Karpas-422 (cell line): Measurements from ENCODE around the gene PCSK4. TPM values are rescaled to one million over a fixed set of nuclear protein-coding genes. Genes with fewer than 3 reads are reported as not detected.
A peak's percentile ranks its signal among the peaks of the same experiment; 100 is the strongest.

Source experiments
- DNase-seq: peaks from one replicate; pipeline ENCODE4 v3.0.0-alpha.2; 2015
- H2AFZ ChIP-seq: fragments of 200-600 bp; sonication (generic); 2 replicates; pipeline ENCODE4 v1.6.1; 2014; ENCODE audit warnings: antibody characterized with exemption, low read length, mixed read lengths
- H3K27ac ChIP-seq: fragments of 200-600 bp; sonication (generic); 2 replicates; pipeline ENCODE4 v1.5.1; 2014; ENCODE audit warnings: mild to moderate bottlenecking, low read length, moderate library complexity
- H3K27me3 ChIP-seq: fragments of 200-600 bp; sonication (generic); 2 replicates; pipeline ENCODE4 v1.6.1; 2014; ENCODE audit warnings: low read length, mixed read lengths
- H3K36me3 ChIP-seq: fragments of 200-600 bp; sonication (generic); 2 replicates; pipeline ENCODE4 v1.6.1; 2014; ENCODE audit warnings: low read length, mixed read lengths; ENCODE audit not compliant: insufficient read depth
- H3K4me1 ChIP-seq: fragments of 200-600 bp; sonication (generic); 2 replicates; pipeline ENCODE4 v1.6.1; 2014; ENCODE audit warnings: mild to moderate bottlenecking, low read length, mixed read lengths
- H3K4me2 ChIP-seq: fragments of 200-600 bp; sonication (generic); 2 replicates; pipeline ENCODE4 v1.6.1; 2014; ENCODE audit warnings: low read length, low read depth, mild to moderate bottlenecking; ENCODE audit not compliant: poor library complexity, severe bottlenecking
- H3K4me3 ChIP-seq: fragments of 200-600 bp; sonication (generic); 2 replicates; pipeline ENCODE4 v1.5.1; 2014; ENCODE audit warnings: mild to moderate bottlenecking, antibody characterized with exemption, low read length, mixed read lengths
- H3K79me2 ChIP-seq: fragments of 200-600 bp; sonication (generic); 2 replicates; pipeline ENCODE4 v1.6.1; 2014; ENCODE audit warnings: mild to moderate bottlenecking, low read length, mixed read lengths
- H3K9ac ChIP-seq: fragments of 200-600 bp; sonication (generic); 2 replicates; pipeline ENCODE4 v1.6.0; 2014; ENCODE audit warnings: low read length
- H3K9me2 ChIP-seq: fragments of 200-600 bp; sonication (generic), shearing (Covaris generic); replicated peaks from 2 replicates; pipeline ENCODE4 v1.6.0; 2014; ENCODE audit warnings: mild to moderate bottlenecking, low read length, moderate library complexity; ENCODE audit not compliant: insufficient read depth
- H3K9me3 ChIP-seq: fragments of 300-700, 200-600 bp; sonication (generic); 2 replicates; pipeline ENCODE4 v1.6.1; 2014; ENCODE audit warnings: low read length, mixed read lengths
- H4K20me1 ChIP-seq: fragments of 200-600 bp; sonication (generic); 2 replicates; pipeline ENCODE4 v1.6.1; 2014; ENCODE audit warnings: mild to moderate bottlenecking, antibody characterized with exemption, low read length, low read depth; ENCODE audit not compliant: insufficient read depth
- total RNA-seq: library from RNA; depleted of rRNA; stranded (reverse); fragments of >200 nt; shearing (Covaris generic); gene quantifications from 2 replicates; pipeline ENCODE4 v1.2.3, GENCODE V29; 2014; ENCODE audit warnings: low replicate concordance

The PCSK4 gene
- total RNA-seq, 1 experiment from 2014 or later = 2.0 TPM

GRCh38 chr19:1516395-1516753 is 26.2 kb upstream of the PCSK4 start:
- no peaks in the 10 kb centered on the region for H3K27me3 ChIP-seq
- H2AFZ ChIP-seq = no peak overlapping the region
- H3K79me2 ChIP-seq = no peaks in the 10 kb centered on the region
- no peaks in the 10 kb centered on the region for H4K20me1 ChIP-seq
- no peaks in the 10 kb centered on the region for H3K9me2 ChIP-seq
- H3K4me3 ChIP-seq = no peak overlapping the region
- DNase-seq = peak; percentile 72
- H3K9me3 ChIP-seq = no peaks in the 10 kb centered on the region
- H3K4me1 ChIP-seq = peaks cover 2% of the 10 kb centered on the region; the same call in 1 of the 2 replicates
- no peaks in the 10 kb centered on the region for H3K36me3 ChIP-seq
- H3K4me2 ChIP-seq = no peak overlapping the region
- H3K9ac ChIP-seq = no peak overlapping the region
- H3K27ac ChIP-seq = no peak overlapping the region

GRCh38 chr19:1514986-1515721 is 25.0 kb upstream of the PCSK4 start:
- Histone ChIP-seq H3K36me3 (no peaks in the 10 kb centered on the region), H3K79me2 (no peaks in the 10 kb centered on the region), H3K4me1 (0 out of 2 replicates have a peak, but pooled peaks cover 2% of the 10 kb centered on the region), H2AFZ (no peak overlapping the region), H3K4me2 (no peak overlapping the region), H3K27me3 (no peaks in the 10 kb centered on the region), H4K20me1 (no peaks in the 10 kb centered on the region), H3K9me2 (no peaks in the 10 kb centered on the region), H3K4me3 (no peak overlapping the region), H3K9ac (no peak overlapping the region), H3K27ac (no peak overlapping the region), H3K9me3 (no peaks in the 10 kb centered on the region)
- no peak for DNase-seq

GRCh38 chr19:1514295-1514661 is 24.1 kb upstream of the PCSK4 start:
- Histone ChIP-seq H3K9me2 (no peaks in the 10 kb centered on the region), H3K9ac (no peak overlapping the region), H3K27me3 (no peaks in the 10 kb centered on the region)

GRCh38 chr19:1513499-1514294 is 23.5 kb upstream of the PCSK4 start:
- H3K4me1 ChIP-seq = 0 out of 2 replicates have a peak, but pooled peaks cover 2% of the 10 kb centered on the region
- H3K9ac ChIP-seq = no peak overlapping the region
- H3K27me3 ChIP-seq = no peaks in the 10 kb centered on the region
- H4K20me1 ChIP-seq = no peaks in the 10 kb centered on the region
- no peaks in the 10 kb centered on the region for H3K36me3 ChIP-seq
- no peaks in the 10 kb centered on the region for H3K79me2 ChIP-seq
- DNase-seq = peak; percentile 87
- H3K27ac ChIP-seq = no peak overlapping the region
- H3K9me2 ChIP-seq = no peaks in the 10 kb centered on the region
- H3K4me3 ChIP-seq = no peak overlapping the region
- H2AFZ ChIP-seq = no peak overlapping the region
- H3K9me3 ChIP-seq = no peaks in the 10 kb centered on the region
- H3K4me2 ChIP-seq = no peak overlapping the region

More at GRCh38 chr19:1514295-1514661, 24.1 kb upstream of the PCSK4 start:
- Histone ChIP-seq H3K27ac (no peak overlapping the region), H3K79me2 (no peaks in the 10 kb centered on the region), H3K4me2 (no peak overlapping the region), H3K9me3 (no peaks in the 10 kb centered on the region), H2AFZ (no peak overlapping the region), H4K20me1 (no peaks in the 10 kb centered on the region), H3K4me1 (0 out of 2 replicates have a peak, but pooled peaks cover 2% of the 10 kb centered on the region), H3K36me3 (no peaks in the 10 kb centered on the region), H3K4me3 (no peak overlapping the region)
- no peak for DNase-seq

- no peaks in the 10 kb centered on the region for H3K9me3 ChIP-seq
- H3K4me2 ChIP-seq = peak within 1 kb of the TSS; percentile 65
- H3K4me1 ChIP-seq = 0 out of 2 replicates have a peak, but pooled peaks cover 2% of the 10 kb centered on the region
- peak within 1 kb of the TSS; percentile 61; the same call in 1 of the 2 replicates for H3K4me3 ChIP-seq
- H3K27ac ChIP-seq = no peak within 1 kb of the TSS
- H3K27me3 ChIP-seq = no peaks in the 10 kb centered on the region
- no peaks in the 10 kb centered on the region for H4K20me1 ChIP-seq
- peak within 1 kb of the TSS; percentile 60 for H3K9ac ChIP-seq
- H3K36me3 ChIP-seq = no peaks in the 10 kb centered on the region
- H2AFZ ChIP-seq = no peak within 1 kb of the TSS
- H3K79me2 ChIP-seq = no peaks in the 10 kb centered on the region
- DNase-seq = peak; percentile 83
- H3K9me2 ChIP-seq = no peaks in the 10 kb centered on the region
Measured at GRCh38 chr19:1512671-1513498, 22.7 kb upstream of the PCSK4 start, which contains the start of gene ADAMTSL5. ADAMTSL5 (minus strand) TSS chr19:1513019; CDS start chr19:1510943, 2,076 bp downstream.

GRCh38 chr19:1511318-1512317 is 21.5 kb upstream of the PCSK4 start:
- DNase-seq = no peak
- H3K27ac ChIP-seq = no peak overlapping the region
- H4K20me1 ChIP-seq = no peaks in the 10 kb centered on the region
- H3K36me3 ChIP-seq = no peaks in the 10 kb centered on the region
- no peaks in the 10 kb centered on the region for H3K9me3 ChIP-seq
- H3K4me2 ChIP-seq = peak overlapping the region; percentile 65
- no peak overlapping the region for H3K9ac ChIP-seq
- H3K9me2 ChIP-seq = no peaks in the 10 kb centered on the region
- H3K79me2 ChIP-seq = no peaks in the 10 kb centered on the region
- H3K4me3 ChIP-seq = no peak overlapping the region
- no peak overlapping the region for H2AFZ ChIP-seq
- no peaks in the 10 kb centered on the region for H3K27me3 ChIP-seq
- H3K4me1 ChIP-seq = 0 out of 2 replicates have a peak, but pooled peaks cover 2% of the 10 kb centered on the region

GRCh38 chr19:1510807-1511206 is 20.7 kb upstream of the PCSK4 start:
- Histone ChIP-seq H3K4me3 (no peak overlapping the region), H3K4me2 (no peak overlapping the region), H4K20me1 (no peaks in the 10 kb centered on the region), H3K36me3 (no peaks in the 10 kb centered on the region), H3K27me3 (no peaks in the 10 kb centered on the region), H2AFZ (no peak overlapping the region), H3K79me2 (no peaks in the 10 kb centered on the region), H3K9me2 (no peaks in the 10 kb centered on the region), H3K4me1 (0 out of 2 replicates have a peak, but pooled peaks cover 2% of the 10 kb centered on the region), H3K27ac (no peak overlapping the region), H3K9me3 (no peaks in the 10 kb centered on the region), H3K9ac (no peak overlapping the region)
- DNase-seq = no peak
